ENCODE data around the gene AFDN. TPM values are rescaled to one million over a fixed set of nuclear protein-coding genes. Genes with fewer than 3 reads are reported as not detected.

Gene AFDN
- total RNA-seq, 4 donors from 2014 or later = 133 to 391 (median 148) TPM

GRCh38 chr6:167849846-167850459 is 23.2 kb downstream of the AFDN start:
- TF ChIP-seq EP300 (IDR thresholded peaks at IDR 0.05) (no peak), POLR2AphosphoS5 (IDR thresholded peaks at IDR 0.05) (no peak)
- 44% methylated on average over 4 of the region's 4 CpGs for WGBS
- Histone ChIP-seq H3K27me3 (no peaks in the 10 kb centered on the region), H3K4me1 (peaks cover 14% of the 10 kb centered on the region), H3K9me3 (no peaks in the 10 kb centered on the region), H3K36me3 (no peaks in the 10 kb centered on the region), H3K27ac (peak overlapping the region; percentile 15), H3K4me3 (no peak overlapping the region)
- DNase-seq (ENCODE audit: low spot score in 2 of 2) = no peak

GRCh38 chr6:167850782-167851181 is 24.1 kb downstream of the AFDN start:
- DNase-seq (ENCODE audit: low spot score in 2 of 2) = no peak
- no peak overlapping the region for H3K4me3 ChIP-seq
- TF ChIP-seq POLR2AphosphoS5 (IDR thresholded peaks at IDR 0.05) = no peak
- 92% methylated on average over 6 of the region's 6 CpGs for WGBS
- H3K27ac ChIP-seq = no peak overlapping the region
- H3K4me1 ChIP-seq = peaks cover 14% of the 10 kb centered on the region
- no peaks in the 10 kb centered on the region for H3K36me3 ChIP-seq
- no peaks in the 10 kb centered on the region for H3K27me3 ChIP-seq
- H3K9me3 ChIP-seq = no peaks in the 10 kb centered on the region

GRCh38 chr6:167851370-167851952 is 24.8 kb downstream of the AFDN start:
- H3K4me1 ChIP-seq = peaks cover 14% of the 10 kb centered on the region
- H3K27ac ChIP-seq = no peak overlapping the region

GRCh38 chr6:167855825-167856425 is 29.2 kb downstream of the AFDN start:
- no peak for DNase-seq (ENCODE audit: low spot score in 2 of 2)
- no peak for TF ChIP-seq POLR2A (IDR thresholded peaks at IDR 0.05)
- TF ChIP-seq POLR2AphosphoS5 (IDR thresholded peaks at IDR 0.05) = no peak
- TF ChIP-seq EP300 (IDR thresholded peaks at IDR 0.05) = no peak
- TF ChIP-seq CTCF (IDR thresholded peaks at IDR 0.05) = no peak
- no peak overlapping the region for H3K27ac ChIP-seq
- H3K9me3 ChIP-seq = no peaks in the 10 kb centered on the region
- H3K27me3 ChIP-seq = no peaks in the 10 kb centered on the region
- no peak overlapping the region for H3K4me3 ChIP-seq
- no peaks in the 10 kb centered on the region for H3K36me3 ChIP-seq
- 76% methylated on average over 6 of the region's 6 CpGs for WGBS
- H3K4me1 ChIP-seq = peaks cover 11% of the 10 kb centered on the region

More at GRCh38 chr6:167851370-167851952, 24.8 kb downstream of the AFDN start:
- 90% methylated on average over 2 of the region's 2 CpGs for WGBS
- H3K9me3 ChIP-seq = no peaks in the 10 kb centered on the region
- no peak for TF ChIP-seq POLR2A (IDR thresholded peaks at IDR 0.05)
- TF ChIP-seq CTCF (IDR thresholded peaks at IDR 0.05) = no peak
- TF ChIP-seq EP300 (IDR thresholded peaks at IDR 0.05) = no peak
- no peak for TF ChIP-seq POLR2AphosphoS5 (IDR thresholded peaks at IDR 0.05)
- H3K27me3 ChIP-seq = no peaks in the 10 kb centered on the region
- H3K4me3 ChIP-seq = no peak overlapping the region
- H3K36me3 ChIP-seq = no peaks in the 10 kb centered on the region
- no peak for DNase-seq (ENCODE audit: low spot score in 2 of 2)

- peaks cover 11% of the 10 kb centered on the region for H3K4me1 ChIP-seq
- TF ChIP-seq CTCF (IDR thresholded peaks at IDR 0.05) (no peak), POLR2A (IDR thresholded peaks at IDR 0.05) (no peak), EP300 (IDR thresholded peaks at IDR 0.05) (no peak), POLR2AphosphoS5 (IDR thresholded peaks at IDR 0.05) (no peak)
These were observed 29.8 kb downstream of the AFDN start for GRCh38 chr6:167856474-167856873.

GRCh38 chr6:167856999-167857660 is 30.4 kb downstream of the AFDN start:
- Histone ChIP-seq H3K4me3 (no peak overlapping the region), H3K27ac (no peak overlapping the region), H3K36me3 (no peaks in the 10 kb centered on the region), H3K9me3 (no peaks in the 10 kb centered on the region), H3K4me1 (peaks cover 11% of the 10 kb centered on the region), H3K27me3 (no peaks in the 10 kb centered on the region)
- DNase-seq (ENCODE audit: low spot score in 2 of 2) = no peak
- TF ChIP-seq POLR2A (IDR thresholded peaks at IDR 0.05) (no peak), CTCF (IDR thresholded peaks at IDR 0.05) (no peak), EP300 (IDR thresholded peaks at IDR 0.05) (no peak), POLR2AphosphoS5 (IDR thresholded peaks at IDR 0.05) (no peak)
- 88% methylated on average over 5 of the region's 5 CpGs for WGBS

More at GRCh38 chr6:167856474-167856873, 29.8 kb downstream of the AFDN start:
- DNase-seq (ENCODE audit: low spot score in 2 of 2) = no peak
- Histone ChIP-seq H3K36me3 (no peaks in the 10 kb centered on the region), H3K27me3 (no peaks in the 10 kb centered on the region), H3K27ac (no peak overlapping the region), H3K4me3 (no peak overlapping the region), H3K9me3 (no peaks in the 10 kb centered on the region)
- 100% methylated on average over 1 of the region's 1 CpG for WGBS

All from suprapubic skin (tissue), 4 donors.